GM10248 (cell line): ENCODE results near the gene CLPTM1L.

Experiments
- CTCF ChIA-PET: fragments of 300-600 bp; sonication (Branson Sonifier 250); formaldehyde crosslinking; extraction: SDS; loops from one replicate; lab custom pipeline; 2021; ENCODE audit warnings: antibody characterized with exemption; lab: Yijun Ruan, JAX
- POLR2A ChIA-PET: fragments of 350-650 bp; sonication (Branson Sonifier 250); formaldehyde crosslinking; extraction: SDS; loops from one replicate; lab custom pipeline; 2020; ENCODE audit warnings: antibody characterized with exemption; lab: Yijun Ruan, JAX
- DNase-seq: peaks from one replicate; pipeline ENCODE4 v3.0.0; 2012; ENCODE audit errors: extremely low spot score
- TF ChIP-seq, protein P1 (sequence below): IDR thresholded peaks from 2 replicates; pipeline ENCODE4 v1.5.1; 2012; ENCODE audit warnings: mild to moderate bottlenecking, low read depth; ENCODE audit errors: extremely low read depth, missing control alignments, control extremely low read depth

Gene CLPTM1L

DNA sequence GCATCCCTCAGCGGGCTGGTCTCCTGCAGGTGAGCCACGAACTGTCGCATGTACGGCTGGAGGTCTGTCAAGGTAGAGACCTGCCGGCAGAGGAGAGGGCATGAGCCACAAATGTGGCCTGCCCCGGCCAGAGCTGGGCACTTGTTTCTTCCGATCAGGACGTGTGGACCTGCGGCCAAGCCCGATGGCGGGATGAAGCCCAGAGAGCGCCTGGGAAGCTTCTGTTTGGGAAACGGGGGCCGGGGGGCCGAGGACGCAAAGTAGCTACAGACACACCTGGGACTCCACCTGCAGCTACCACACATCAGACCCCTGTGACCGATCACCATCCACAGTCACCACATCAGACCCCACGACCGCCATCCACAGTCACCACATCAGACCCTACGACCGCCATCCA, 72.7 kb downstream of the CLPTM1L start:
- DNase-seq = no peak
- TF ChIP-seq, protein P1, sequence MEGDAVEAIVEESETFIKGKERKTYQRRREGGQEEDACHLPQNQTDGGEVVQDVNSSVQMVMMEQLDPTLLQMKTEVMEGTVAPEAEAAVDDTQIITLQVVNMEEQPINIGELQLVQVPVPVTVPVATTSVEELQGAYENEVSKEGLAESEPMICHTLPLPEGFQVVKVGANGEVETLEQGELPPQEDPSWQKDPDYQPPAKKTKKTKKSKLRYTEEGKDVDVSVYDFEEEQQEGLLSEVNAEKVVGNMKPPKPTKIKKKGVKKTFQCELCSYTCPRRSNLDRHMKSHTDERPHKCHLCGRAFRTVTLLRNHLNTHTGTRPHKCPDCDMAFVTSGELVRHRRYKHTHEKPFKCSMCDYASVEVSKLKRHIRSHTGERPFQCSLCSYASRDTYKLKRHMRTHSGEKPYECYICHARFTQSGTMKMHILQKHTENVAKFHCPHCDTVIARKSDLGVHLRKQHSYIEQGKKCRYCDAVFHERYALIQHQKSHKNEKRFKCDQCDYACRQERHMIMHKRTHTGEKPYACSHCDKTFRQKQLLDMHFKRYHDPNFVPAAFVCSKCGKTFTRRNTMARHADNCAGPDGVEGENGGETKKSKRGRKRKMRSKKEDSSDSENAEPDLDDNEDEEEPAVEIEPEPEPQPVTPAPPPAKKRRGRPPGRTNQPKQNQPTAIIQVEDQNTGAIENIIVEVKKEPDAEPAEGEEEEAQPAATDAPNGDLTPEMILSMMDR = no peak
- CTCF ChIA-PET = no interaction called here
- POLR2A ChIA-PET = no interaction called here

DNA sequence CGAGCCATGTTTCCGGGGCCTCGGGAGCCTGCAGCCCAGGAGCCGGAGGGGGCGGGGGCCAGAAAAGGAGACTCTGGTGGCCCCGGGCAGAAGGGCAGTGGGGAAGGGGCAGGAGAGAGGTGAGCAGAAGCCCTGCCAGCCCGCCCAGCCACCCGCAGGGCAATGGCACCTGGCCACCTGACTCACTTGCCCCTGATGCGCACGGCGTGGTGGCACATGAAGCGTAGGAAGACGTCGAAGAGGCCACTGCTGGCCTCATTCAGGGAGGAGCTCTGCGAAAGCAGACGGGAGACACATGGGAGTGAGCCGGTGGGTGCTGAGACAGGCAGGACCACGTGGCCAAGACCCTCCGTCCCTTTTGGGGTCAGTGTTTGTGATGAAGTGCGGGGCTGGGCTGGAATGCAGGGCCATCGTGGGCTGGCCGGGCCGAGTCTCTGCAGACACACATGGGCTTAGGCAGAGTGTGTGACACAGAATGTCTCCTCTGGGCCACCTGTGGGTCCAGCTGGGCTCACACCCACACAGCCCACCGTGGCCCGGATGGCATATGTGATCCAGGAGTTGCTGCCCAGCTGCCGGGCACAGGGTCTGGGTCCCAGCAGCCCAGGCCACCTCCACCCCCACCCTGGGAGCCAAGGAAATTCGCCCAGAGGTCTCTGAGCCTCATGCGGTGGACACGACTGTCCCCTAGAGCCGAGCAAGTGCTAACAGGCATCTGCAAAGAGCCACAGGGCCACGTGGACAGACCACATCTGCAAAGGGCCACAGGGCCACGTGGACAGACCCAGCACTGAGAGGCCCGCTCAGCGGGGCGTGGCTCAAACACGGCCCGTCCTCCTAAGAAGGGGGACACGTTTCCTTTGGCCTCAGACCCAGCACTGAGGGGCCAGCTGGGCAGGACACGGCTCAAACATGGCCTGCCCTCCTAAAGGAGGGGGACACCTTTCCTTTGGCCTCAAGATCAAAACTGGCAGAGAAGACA, 73.7 kb downstream of the CLPTM1L start:
- no peak for DNase-seq
- ChIA-PET CTCF (no interaction called here), POLR2A (no interaction called here)
- TF ChIP-seq, protein P1 = no peak

DNA sequence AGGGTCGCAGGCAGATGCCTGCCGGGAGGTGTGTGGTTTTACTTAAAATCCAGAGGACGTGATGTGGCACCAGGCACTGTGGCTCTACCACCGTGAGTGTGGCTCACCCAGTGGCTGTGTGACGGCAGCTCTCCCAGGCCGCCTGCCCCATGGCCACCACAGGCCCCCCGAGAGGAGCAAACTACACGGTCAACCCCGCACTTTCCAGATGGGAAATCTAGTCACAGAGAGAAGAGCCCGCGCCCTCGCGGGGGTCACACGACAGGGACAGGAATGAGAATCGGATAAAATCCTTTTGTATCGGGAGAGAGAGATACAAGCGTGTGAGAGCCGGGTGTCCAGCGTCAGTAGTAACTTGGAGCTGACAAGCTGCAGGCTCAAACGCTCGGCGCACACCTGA, 74.5 kb downstream of the CLPTM1L start:
- CTCF ChIA-PET = no interaction called here
- TF ChIP-seq, protein P1 = no peak
- DNase-seq = no peak
- POLR2A ChIA-PET = no interaction called here

DNA sequence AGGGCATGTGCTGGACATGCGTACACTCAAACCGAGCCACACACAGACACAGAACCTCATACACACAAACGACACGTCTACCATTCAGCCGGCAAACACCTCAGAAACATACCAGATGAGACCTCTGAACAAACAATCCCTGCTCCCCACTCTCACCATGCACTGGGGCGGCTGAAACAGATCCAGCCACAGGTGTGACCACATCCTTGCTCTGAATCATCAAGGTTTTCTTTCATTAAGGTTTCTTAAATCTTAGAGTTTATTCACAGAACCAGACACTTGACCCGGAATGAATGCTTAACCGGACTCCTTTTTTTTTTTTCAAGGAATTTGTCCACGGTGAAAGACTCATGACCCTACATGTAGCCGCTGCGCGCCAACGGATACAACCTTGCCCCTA, 76.2 kb downstream of the CLPTM1L start:
- no peak for DNase-seq
- TF ChIP-seq, protein P1 = no peak
- CTCF ChIA-PET = no interaction called here
- POLR2A ChIA-PET = no interaction called here

DNA sequence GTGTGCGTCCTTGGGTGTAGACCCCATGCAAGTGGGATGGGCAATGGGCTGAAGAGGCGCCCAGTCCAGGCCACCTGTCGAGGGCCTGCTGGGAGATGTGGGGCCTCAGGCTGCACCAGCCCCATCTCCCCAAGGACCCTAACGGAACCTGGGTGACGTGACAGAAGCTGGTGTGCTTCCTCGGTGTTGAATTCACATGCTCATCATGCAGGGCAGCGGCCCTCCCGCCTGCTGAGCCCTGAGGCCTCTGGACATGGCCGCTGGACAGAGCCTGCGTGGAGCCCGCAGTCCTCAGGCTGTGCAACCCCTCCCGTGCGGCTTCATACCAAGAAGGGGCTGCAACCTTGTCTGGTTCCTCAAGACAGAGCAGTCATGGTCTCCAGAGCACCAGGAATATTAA, 76.8 kb downstream of the CLPTM1L start:
- DNase-seq = no peak
- TF ChIP-seq, protein P1 = no peak
- ChIA-PET POLR2A (no interaction called here), CTCF (no interaction called here)
